DND-41 (cell line): ENCODE measurements around the gene ABCD1.

Experiments
- ATAC-seq: fragments of 200-7000 bp; cut with Tn5 transposase; 3 replicates; pipeline ENCODE4 v1.9.1; 2021; ENCODE audit warnings: low read depth; ENCODE audit not compliant: insufficient read depth
- DNase-seq: peaks from one replicate; pipeline ENCODE4 v3.0.0-alpha.2; 2020
- H2AFZ ChIP-seq: 2 replicates; pipeline ENCODE4 v1.6.0; 2012; ENCODE audit warnings: low read depth, low read length
- H3K27ac ChIP-seq: 2 replicates; pipeline ENCODE4 v1.5.1; 2012; ENCODE audit warnings: low read length, inconsistent platforms
- H3K27me3 ChIP-seq: fragments of 200-600 bp; sonication (generic); 2 replicates; pipeline ENCODE4 v1.6.0; 2012; ENCODE audit warnings: low read length, mild to moderate bottlenecking, inconsistent platforms; ENCODE audit not compliant: insufficient read depth, poor library complexity
- H3K36me3 ChIP-seq: 2 replicates; pipeline ENCODE4 v1.5.1; 2012; ENCODE audit warnings: low read length, inconsistent platforms; ENCODE audit not compliant: insufficient read depth
- H3K4me1 ChIP-seq: 2 replicates; pipeline ENCODE4 v1.5.1; 2012; ENCODE audit warnings: mild to moderate bottlenecking, low read length; ENCODE audit not compliant: insufficient read depth
- H3K4me2 ChIP-seq: 2 replicates; pipeline ENCODE4 v1.6.0; 2012; ENCODE audit warnings: mild to moderate bottlenecking, moderate library complexity, low read length, inconsistent platforms; ENCODE audit not compliant: insufficient read depth
- H3K4me3 ChIP-seq, 2 experiments: fragments of 200-600 bp in 1 of 2; shearing (Covaris generic) in 1 of 2; 2 replicates each; pipeline ENCODE4 v1.5.1; 2012 to 2016; ENCODE audit warnings: inconsistent platforms in 2 of 2, low read length in 2 of 2, mild to moderate bottlenecking in 2 of 2, low read depth in 1 of 2, moderate library complexity in 1 of 2
- H3K79me2 ChIP-seq: 2 replicates; pipeline ENCODE4 v1.6.0; 2012; ENCODE audit warnings: low read length, inconsistent platforms; ENCODE audit not compliant: insufficient read depth
- H3K9ac ChIP-seq: 2 replicates; pipeline ENCODE4 v1.6.0; 2012; ENCODE audit warnings: low read depth, mild to moderate bottlenecking, inconsistent platforms, low read length, moderate library complexity
- H3K9me3 ChIP-seq: 2 replicates; pipeline ENCODE4 v1.5.1; 2012; ENCODE audit warnings: low read length, moderate library complexity, mild to moderate bottlenecking, inconsistent platforms; ENCODE audit not compliant: insufficient read depth, severe bottlenecking
- H4K20me1 ChIP-seq: 2 replicates; pipeline ENCODE4 v1.6.0; 2012; ENCODE audit warnings: low read length; ENCODE audit not compliant: insufficient read depth
- CTCF ChIP-seq: IDR thresholded peaks from 2 replicates; pipeline ENCODE4 v1.5.1; 2012; ENCODE audit warnings: borderline replicate concordance, low read length, moderate library complexity, mild to moderate bottlenecking; ENCODE audit not compliant: poor library complexity, severe bottlenecking; ENCODE audit errors: extremely low read depth
- EZH2 ChIP-seq: IDR thresholded peaks from 3 replicates; pipeline ENCODE4 v1.6.1; 2012; ENCODE audit warnings: borderline replicate concordance, low read depth, mild to moderate bottlenecking, moderate library complexity, low read length, inconsistent platforms; ENCODE audit not compliant: severe bottlenecking

Gene ABCD1

GRCh38 chrX:153762626-153763173, 38.0 kb downstream of the ABCD1 start:
- H3K9ac ChIP-seq, result no peak overlapping the region
- peaks cover 4% of the 10 kb centered on the region; the same call in 1 of the 2 replicates for H4K20me1 ChIP-seq
- no peak overlapping the region for H3K27ac ChIP-seq
- no peaks in the 10 kb centered on the region for H3K36me3 ChIP-seq
- H3K79me2 ChIP-seq, result no peaks in the 10 kb centered on the region
- DNase-seq, result no peak
- ATAC-seq, result no peak
- H3K4me1 ChIP-seq, result peaks cover 24% of the 10 kb centered on the region
- TF ChIP-seq CTCF, result no peak
- no peak for TF ChIP-seq EZH2
- no peak overlapping the region for H3K4me2 ChIP-seq
- no peak overlapping the region for H2AFZ ChIP-seq
- H3K27me3 ChIP-seq, result no peaks in the 10 kb centered on the region
- no peak overlapping the region for H3K4me3 ChIP-seq
- no peaks in the 10 kb centered on the region for H3K9me3 ChIP-seq

- no peak for DNase-seq
- no peaks in the 10 kb centered on the region for H3K27me3 ChIP-seq
- ATAC-seq, result no peak
- H2AFZ ChIP-seq, result no peak overlapping the region
- peaks cover 24% of the 10 kb centered on the region for H3K4me1 ChIP-seq
- no peaks in the 10 kb centered on the region for H3K9me3 ChIP-seq
- H3K27ac ChIP-seq, result no peak overlapping the region
- H3K4me3 ChIP-seq, result no peak overlapping the region
- H3K4me2 ChIP-seq, result no peak overlapping the region
- TF ChIP-seq EZH2 (no peak), CTCF (no peak)
- H3K9ac ChIP-seq, result no peak overlapping the region
- peaks cover 4% of the 10 kb centered on the region; the same call in 1 of the 2 replicates for H4K20me1 ChIP-seq
- H3K79me2 ChIP-seq, result no peaks in the 10 kb centered on the region
- H3K36me3 ChIP-seq, result no peaks in the 10 kb centered on the region
Observed at GRCh38 chrX:153763298-153763932, 38.8 kb downstream of the ABCD1 start.

GRCh38 chrX:153763989-153764755, 39.5 kb downstream of the ABCD1 start, which contains the start of gene PLXNB3:
Gene PLXNB3, plus strand, starts transcription at chrX:153764249. Its CDS starts 1,287 bp downstream, at chrX:153765536.
- H3K4me2 ChIP-seq, result no peak within 1 kb of the TSS

More at GRCh38 chrX:153763989-153764755, 39.5 kb downstream of the ABCD1 start, which contains the start of gene PLXNB3:
- TF ChIP-seq EZH2 (no peak), CTCF (peak; percentile 89)
- DNase-seq, result peak; percentile 66
- Histone ChIP-seq H2AFZ (no peak within 1 kb of the TSS), H3K4me3 (no peak within 1 kb of the TSS), H3K9me3 (no peaks in the 10 kb centered on the region), H3K27ac (no peak within 1 kb of the TSS), H3K36me3 (no peaks in the 10 kb centered on the region), H3K27me3 (no peaks in the 10 kb centered on the region), H3K9ac (no peak within 1 kb of the TSS), H3K79me2 (no peaks in the 10 kb centered on the region), H3K4me1 (peaks cover 24% of the 10 kb centered on the region), H4K20me1 (peaks cover 4% of the 10 kb centered on the region; the same call in 1 of the 2 replicates)
- ATAC-seq, result peak; percentile 66
